HG02588 (cell line): ENCODE results near the gene SLC7A9.
"Not testable (repeated sequence)": the region's sequence is repeated elsewhere in the genome, so short reads cannot be mapped to it uniquely, and the experiment has no call there.

Experiments
- ATAC-seq: cut with Tn5 transposase; IDR thresholded peaks from one replicate; pipeline ENCODE4 v1.9.1; 2021; ENCODE audit warnings: mild to moderate bottlenecking, moderate library complexity; ENCODE audit not compliant: unreplicated experiment

SLC7A9 gene

GRCh38 chr19:32864318-32865007 lies 5.1 kb downstream of the SLC7A9 start:
- ATAC-seq, result no peak

DNA sequence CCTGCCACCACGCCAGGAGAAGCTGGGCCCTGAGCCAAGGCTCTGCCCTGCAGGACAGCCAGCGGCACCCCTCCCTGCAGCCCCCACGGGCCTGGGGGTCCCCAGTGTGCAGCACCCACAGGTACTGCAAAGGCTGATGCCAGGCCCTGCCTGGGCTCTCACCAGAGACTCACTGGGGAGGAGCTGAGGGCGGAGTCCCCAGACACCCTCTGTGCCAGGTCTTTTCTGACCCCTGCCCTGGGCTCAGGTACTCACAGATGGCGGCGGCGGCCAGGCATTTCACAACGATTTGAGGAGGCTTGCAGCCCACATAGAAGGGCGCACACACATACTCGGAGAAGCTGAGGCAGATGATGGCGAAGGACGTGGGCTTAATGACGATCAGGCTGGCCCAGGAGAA lies 5.7 kb downstream of the SLC7A9 start:
- ATAC-seq, result no peak

- no peak for ATAC-seq
These were observed 6.3 kb downstream of the SLC7A9 start for GRCh38 chr19:32863301-32863700.

DNA sequence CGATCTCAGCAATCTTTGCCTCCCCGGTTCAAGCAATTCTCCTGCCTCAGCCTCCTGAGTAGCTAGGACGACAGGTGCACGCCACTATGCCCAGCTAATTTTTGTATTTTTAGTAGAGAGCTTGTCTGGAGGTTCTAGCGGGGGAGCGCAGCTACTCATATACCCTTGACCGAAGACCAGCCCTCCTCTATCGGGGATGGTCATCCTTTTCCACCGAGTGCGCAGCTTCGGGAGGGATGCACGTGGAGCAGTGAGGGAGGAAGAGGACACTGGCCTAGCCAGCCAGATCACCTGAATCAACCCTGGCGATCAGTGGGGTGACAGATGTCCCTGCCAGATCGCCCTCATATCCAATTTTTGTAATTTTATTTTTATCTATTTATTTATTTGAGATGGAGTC lies 6.8 kb downstream of the SLC7A9 start:
- ATAC-seq, result no peak

DNA sequence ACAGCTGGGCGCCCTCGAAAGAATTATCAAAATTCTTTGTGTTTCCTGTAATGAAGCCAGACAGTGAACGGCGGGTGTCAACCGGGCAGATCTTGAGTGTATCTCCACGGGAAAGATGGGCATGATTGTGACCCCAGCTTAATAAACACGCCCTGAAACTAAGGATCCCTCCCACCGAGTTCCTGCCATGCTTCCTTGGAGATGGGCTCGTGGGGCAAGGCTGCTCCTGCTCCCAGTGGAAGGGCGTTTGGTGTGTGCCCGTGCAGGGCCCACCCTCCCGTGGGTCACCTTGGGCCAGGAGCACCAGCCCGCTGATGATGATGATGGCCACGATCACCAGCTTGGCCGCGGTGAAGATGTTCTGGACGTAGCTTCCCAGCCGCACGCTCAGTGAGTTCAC lies 7.4 kb downstream of the SLC7A9 start:
- no peak for ATAC-seq

- no peak for ATAC-seq
These were observed 8.0 kb downstream of the SLC7A9 start for GRCh38 chr19:32861596-32861995.

DNA sequence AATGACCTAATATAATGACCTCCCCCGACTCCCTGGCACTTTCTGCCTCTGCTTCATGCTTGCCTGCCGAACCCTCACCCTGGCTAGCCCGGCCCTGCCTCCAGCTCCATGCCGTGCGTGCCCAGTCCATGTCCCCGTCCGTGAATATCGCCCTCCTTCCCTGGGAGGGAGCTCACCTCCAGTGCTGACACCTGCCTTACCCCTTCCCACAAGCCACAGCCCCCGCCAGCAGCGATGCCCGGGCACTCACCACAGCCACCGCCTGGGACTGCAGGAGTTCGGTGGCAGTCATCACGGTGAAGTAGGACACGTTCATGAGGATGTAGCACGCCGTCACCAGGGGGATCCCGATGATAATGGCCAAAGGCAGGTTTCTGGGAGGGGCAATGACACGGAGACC lies 10.0 kb downstream of the SLC7A9 start:
- ATAC-seq, result no peak

DNA sequence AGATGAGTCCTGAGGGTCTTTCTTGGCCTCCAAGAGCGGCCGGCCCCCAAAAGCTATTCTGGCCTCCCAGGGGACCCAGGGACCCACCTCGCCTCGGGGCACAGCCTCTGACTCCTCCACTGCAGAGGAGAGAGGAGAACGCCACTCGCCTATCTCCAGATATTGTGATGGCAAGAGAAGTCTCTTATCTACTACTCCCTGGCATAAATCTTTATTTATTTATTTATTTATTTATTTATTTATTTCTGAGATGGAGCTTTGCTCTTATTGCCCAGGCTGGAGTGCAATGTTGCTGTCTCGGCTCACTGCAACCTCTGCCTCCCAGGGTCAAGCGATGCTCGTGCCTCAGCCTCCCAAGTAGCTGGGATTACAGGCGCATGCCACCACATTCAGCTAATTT lies 11.0 kb downstream of the SLC7A9 start:
- no peak for ATAC-seq

DNA sequence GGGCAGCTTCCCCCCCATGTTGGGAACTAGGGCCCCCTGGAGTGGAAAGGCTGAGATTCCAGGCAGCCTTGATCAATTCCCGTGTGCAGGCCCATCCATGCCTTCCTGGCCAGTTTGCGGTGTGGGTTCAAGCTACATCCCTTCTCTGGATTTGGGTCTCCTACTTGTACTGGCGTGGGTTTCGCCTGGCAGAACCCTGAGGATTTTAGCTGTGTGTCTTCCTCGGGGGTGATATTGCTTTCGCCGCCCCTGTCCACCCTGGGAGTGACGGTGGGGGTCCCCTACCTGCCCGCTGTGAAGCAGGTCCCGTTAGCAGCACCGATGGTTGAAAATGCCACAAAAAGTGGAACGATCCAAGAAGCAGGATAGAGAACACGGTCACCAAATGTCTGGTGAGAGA lies 11.4 kb downstream of the SLC7A9 start:
- no peak for ATAC-seq

DNA sequence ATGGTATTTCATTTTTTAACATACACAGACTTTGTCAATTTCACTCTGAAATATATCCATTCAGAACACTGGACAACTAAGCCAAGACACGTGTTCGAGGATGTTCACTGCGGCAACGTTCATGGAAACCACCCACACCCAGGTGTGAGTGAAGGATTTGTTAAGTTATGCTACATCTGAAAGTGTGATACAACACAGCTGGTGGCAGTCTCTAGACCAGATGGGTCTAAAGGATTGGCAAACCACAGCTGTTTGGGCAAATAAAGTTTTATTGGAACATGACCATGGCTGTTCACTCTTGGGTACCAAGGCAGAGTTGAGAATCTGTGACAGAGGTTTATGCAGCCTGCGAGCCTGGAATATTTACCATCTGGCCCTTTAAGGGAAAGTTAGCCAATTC lies 12.0 kb downstream of the SLC7A9 start:
- ATAC-seq, result no peak

GRCh38 chr19:32856818-32857217 lies 12.7 kb downstream of the SLC7A9 start:
- ATAC-seq, result not testable (repeated sequence)

GRCh38 chr19:32852216-32852615 lies 17.4 kb downstream of the SLC7A9 start:
- no peak for ATAC-seq

DNA sequence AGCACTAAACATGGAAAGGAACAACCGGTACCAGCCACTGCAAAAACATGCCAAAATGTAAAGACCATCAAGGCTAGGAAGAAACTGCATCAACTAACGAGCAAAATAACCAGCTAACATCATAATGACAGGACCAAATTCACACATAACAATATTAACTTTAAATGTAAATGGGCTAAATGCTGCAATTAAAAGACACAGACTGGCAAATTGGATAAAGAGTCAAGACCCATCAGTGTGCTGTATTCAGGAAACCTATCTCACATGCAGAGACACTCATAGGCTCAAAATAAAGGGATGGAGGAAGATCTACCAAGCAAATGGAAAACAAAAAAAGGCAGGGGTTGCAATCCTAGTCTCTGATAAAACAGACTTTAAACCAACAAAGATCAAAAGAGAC lies 21.5 kb downstream of the SLC7A9 start:
- not testable (repeated sequence) for ATAC-seq

DNA sequence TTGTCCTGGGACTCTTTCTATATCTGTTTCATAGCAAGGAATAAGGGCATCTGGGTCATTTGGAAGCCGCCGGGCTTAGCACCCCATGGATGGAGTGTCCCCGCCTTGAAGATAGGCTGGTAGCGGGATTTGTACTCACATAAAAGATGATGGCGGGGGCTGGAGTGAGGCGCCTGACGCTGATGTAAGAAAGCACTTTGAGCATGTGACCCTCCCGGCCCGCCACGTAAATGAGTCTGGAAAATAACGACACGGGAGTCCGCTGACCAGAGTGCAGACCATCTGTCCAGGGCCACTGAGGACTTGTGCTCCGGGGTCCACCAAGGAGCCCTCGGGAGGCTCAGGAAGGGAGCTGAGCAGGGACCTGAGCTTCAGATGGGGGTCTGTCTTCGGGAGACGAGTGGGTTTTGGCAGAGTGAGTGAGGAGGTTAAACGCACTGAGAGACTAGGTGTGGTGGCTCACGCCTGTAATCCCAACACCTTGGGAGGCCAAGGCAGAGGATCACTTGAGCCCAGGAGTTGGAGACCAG lies 25.8 kb downstream of the SLC7A9 start:
- no peak for ATAC-seq

DNA sequence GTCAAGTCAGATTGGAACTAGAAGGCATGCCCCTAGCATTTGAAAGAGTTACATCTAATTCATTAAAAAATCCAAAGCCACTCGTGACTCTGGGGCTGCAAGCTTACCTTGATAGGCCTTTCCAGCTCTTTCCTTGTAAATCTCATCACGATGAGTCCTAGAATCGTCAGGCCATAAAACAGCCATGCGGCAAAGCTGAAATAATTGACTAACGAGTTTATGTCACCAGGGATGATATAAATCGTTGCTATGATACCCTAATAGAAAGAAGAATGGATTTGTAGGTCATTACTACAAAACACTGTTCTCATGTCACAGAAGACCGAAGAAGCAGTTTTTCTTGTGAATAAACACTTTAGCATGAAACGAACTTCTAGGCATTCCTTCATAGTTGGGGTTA lies 27.5 kb downstream of the SLC7A9 start:
- ATAC-seq, result no peak

- no peak for ATAC-seq
These were observed 32.0 kb downstream of the SLC7A9 start for GRCh38 chr19:32837531-32837930.

- not testable (repeated sequence) for ATAC-seq
These were observed 36.2 kb downstream of the SLC7A9 start for GRCh38 chr19:32833388-32833787.

DNA sequence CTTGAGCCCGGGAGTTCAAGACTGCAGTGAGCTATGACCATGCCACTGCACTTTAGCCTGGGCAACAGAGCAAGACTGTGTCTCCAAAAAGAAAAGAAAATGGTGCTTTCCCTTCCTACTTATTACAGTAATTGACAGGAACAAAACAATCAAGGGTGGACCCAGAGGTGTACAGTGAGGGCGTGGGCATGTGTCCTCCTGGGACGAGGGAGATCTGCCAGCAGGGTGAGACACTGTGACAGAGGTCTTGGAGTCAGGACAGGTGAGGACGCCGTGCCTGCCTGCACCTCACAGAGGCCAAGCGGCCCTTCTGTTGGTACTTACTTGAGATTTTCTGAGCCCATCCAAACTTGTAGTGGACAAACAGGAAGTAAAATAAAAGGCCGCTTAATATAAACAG lies 36.7 kb downstream of the SLC7A9 start:
- ATAC-seq, result not testable (repeated sequence)

GRCh38 chr19:32832094-32832493 lies 37.5 kb downstream of the SLC7A9 start:
- ATAC-seq, result not testable (repeated sequence)

- ATAC-seq, result no peak
These were observed 38.0 kb downstream of the SLC7A9 start for GRCh38 chr19:32831611-32832010.

DNA sequence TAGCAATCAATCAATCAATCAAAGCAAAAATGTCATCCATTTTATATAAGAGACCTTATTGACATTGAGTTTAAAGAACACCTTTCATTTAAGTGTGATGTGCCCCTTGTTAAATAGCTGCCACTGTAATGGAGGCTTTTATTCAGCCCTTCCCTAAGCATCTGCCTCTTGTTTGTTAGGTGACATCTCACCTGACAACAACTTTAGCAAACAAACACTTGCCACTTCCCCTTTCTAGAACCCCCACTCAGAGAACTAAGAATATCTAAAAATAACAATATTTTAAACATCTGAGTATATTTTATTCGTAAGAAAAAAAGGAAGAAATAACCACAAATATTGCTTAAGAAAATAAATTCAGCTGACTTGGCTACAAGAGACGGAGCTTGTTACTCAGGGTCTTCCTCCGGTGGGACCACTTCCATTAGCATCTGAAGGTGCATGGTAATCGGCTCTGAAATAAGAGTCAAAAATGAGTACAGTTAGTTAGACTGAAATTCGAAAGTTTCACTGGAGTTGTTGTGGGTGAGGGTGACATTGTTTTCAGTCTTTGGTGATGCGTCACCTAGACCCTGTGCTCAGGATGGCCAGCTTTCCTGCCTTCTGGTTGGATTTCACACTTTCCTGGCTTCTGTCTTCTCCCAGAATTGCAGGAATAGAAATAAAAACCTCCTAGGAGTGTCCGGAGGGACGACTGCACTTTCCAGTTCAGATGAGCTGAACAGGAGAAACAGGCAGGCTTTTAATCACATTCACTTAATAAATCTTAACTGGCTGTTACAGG lies 39.1 kb downstream of the SLC7A9 start:
- no peak for ATAC-seq

DNA sequence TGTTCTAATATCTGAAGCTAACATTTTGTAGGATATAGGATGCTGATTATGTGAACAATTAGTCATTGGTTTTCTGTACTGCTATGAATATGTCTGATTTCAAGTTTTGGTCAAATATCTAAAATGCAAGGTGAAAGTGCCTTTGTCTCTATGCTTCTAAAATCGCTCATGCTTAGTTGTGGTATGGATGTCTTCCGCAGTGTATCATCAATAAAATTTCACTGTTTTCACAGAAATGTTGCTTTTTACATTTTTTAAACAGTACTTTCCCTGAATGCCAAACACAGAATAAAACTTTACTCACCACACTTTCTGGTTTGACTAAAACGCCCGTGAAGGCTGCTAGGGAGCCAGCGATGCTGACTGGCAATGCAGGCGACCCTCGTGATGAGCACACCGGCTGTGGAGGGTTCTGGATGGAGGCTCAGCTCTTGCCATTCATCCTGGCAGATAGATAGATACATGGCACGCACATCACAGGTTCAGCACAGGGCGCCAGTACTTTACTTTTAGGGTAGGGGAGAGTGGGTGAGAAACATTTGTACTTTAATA lies 40.1 kb downstream of the SLC7A9 start:
- no peak for ATAC-seq
